GM23338 (cell line): ENCODE measurements around the gene GDPD4.

Experiments used
- CREB1 ChIP-seq: fragments of 250-450 bp; sonication (Bioruptor Pico); IDR thresholded peaks from 2 replicates; pipeline ENCODE4 v1.5.0; 2020; ENCODE audit warnings: low read depth, mild to moderate bottlenecking, moderate library complexity
- CTCF ChIP-seq, 2 experiments: fragments of 200-600 bp in 1 of 2; sonication (generic) in 1 of 2; conservative IDR thresholded peaks; 2 replicates each; pipeline versions ENCODE4 v1.5.1 to v1.6.1; 2016 to 2017; ENCODE audit warnings: antibody characterized with exemption in 2 of 2, low read depth in 2 of 2, mild to moderate bottlenecking in 2 of 2, moderate library complexity in 1 of 2
- EZH2 ChIP-seq: fragments of 200-600 bp; sonication (generic); IDR thresholded peaks from one replicate; pipeline ENCODE4 v1.8.0; 2017; ENCODE audit warnings: antibody characterized with exemption, mild to moderate bottlenecking, low read depth; ENCODE audit not compliant: unreplicated experiment
- NANOG ChIP-seq: IDR thresholded peaks from 2 replicates; pipeline ENCODE4 v1.6.1; 2016; ENCODE audit warnings: antibody characterized with exemption, borderline replicate concordance
- POLR2AphosphoS5 ChIP-seq: IDR thresholded peaks from 2 replicates; pipeline ENCODE4 v1.6.1; 2016; ENCODE audit warnings: antibody characterized with exemption, low read depth
- REST ChIP-seq: IDR thresholded peaks from one replicate; pipeline ENCODE4 v1.6.1; 2018; ENCODE audit warnings: antibody characterized with exemption; ENCODE audit not compliant: unreplicated experiment

GRCh38 chr11:77300695-77301094 is 791 bp downstream of the GDPD4 start:
- no peak for TF ChIP-seq POLR2AphosphoS5
- TF ChIP-seq CTCF (conservative IDR thresholded peaks at IDR 0.05; ENCODE audit: low read depth in 2 of 2): no peak
- TF ChIP-seq EZH2: no peak
- TF ChIP-seq NANOG: no peak
- TF ChIP-seq REST: no peak
- TF ChIP-seq CREB1: no peak
